ENCODE measurements around the gene FAM98C.

FAM98C gene

GRCh38 chr19:38367041-38367440 is 35.9 kb upstream of the FAM98C start:
- Histone ChIP-seq H2AFZ (ENCODE audit: low read length) (no peak overlapping the region), H3K9ac (ENCODE audit: low read length) (no peak overlapping the region), H4K20me1 (ENCODE audit: insufficient read depth, low read length) (no peaks in the 10 kb centered on the region), H3K79me2 (ENCODE audit: insufficient read depth, low read length) (no peaks in the 10 kb centered on the region), H3K36me3 (ENCODE audit: insufficient read depth, low read length) (no peaks in the 10 kb centered on the region), H3K4me3 (ENCODE audit: low read depth, low read length, poor library complexity, severe bottlenecking) (no peak overlapping the region), H3K9me2 (ENCODE audit: low read depth, low read length) (no peaks in the 10 kb centered on the region), H3F3A (ENCODE audit: insufficient read depth, low read length) (no peaks in the 10 kb centered on the region), H3K9me3 (ENCODE audit: low read length) (no peaks in the 10 kb centered on the region), H3K4me2 (ENCODE audit: low read length) (no peak overlapping the region), H3K27ac (ENCODE audit: low read depth, low read length, poor library complexity, severe bottlenecking) (no peak overlapping the region), H3K4me1 (ENCODE audit: insufficient read depth, low read length, severe bottlenecking) (peaks cover 8% of the 10 kb centered on the region), H3K27me3 (ENCODE audit: insufficient read depth, low read length) (peaks cover 6% of the 10 kb centered on the region; the same call in 1 of the 2 replicates)
- TF ChIP-seq CTCF (IDR thresholded peaks at IDR 0.05; ENCODE audit: low read length) (no peak), EZH2 (IDR thresholded peaks at IDR 0.05; ENCODE audit: borderline replicate concordance, low read length) (no peak)

GRCh38 chr19:38369584-38369983 is 33.3 kb upstream of the FAM98C start:
- Histone ChIP-seq H4K20me1 (ENCODE audit: insufficient read depth, low read length) (no peaks in the 10 kb centered on the region), H3K9me3 (ENCODE audit: low read length) (no peaks in the 10 kb centered on the region), H3K27me3 (ENCODE audit: insufficient read depth, low read length) (peaks cover 6% of the 10 kb centered on the region; the same call in 1 of the 2 replicates), H3K9me2 (ENCODE audit: low read depth, low read length) (no peaks in the 10 kb centered on the region), H3K27ac (ENCODE audit: low read depth, low read length, poor library complexity, severe bottlenecking) (no peak overlapping the region), H3F3A (ENCODE audit: insufficient read depth, low read length) (no peaks in the 10 kb centered on the region), H2AFZ (ENCODE audit: low read length) (no peak overlapping the region), H3K4me3 (ENCODE audit: low read depth, low read length, poor library complexity, severe bottlenecking) (no peak overlapping the region), H3K4me1 (ENCODE audit: insufficient read depth, low read length, severe bottlenecking) (peaks cover 7% of the 10 kb centered on the region), H3K4me2 (ENCODE audit: low read length) (no peak overlapping the region), H3K79me2 (ENCODE audit: insufficient read depth, low read length) (no peaks in the 10 kb centered on the region), H3K36me3 (ENCODE audit: insufficient read depth, low read length) (no peaks in the 10 kb centered on the region), H3K9ac (ENCODE audit: low read length) (no peak overlapping the region)
- TF ChIP-seq CTCF (IDR thresholded peaks at IDR 0.05; ENCODE audit: low read length) = no peak
- TF ChIP-seq EZH2 (IDR thresholded peaks at IDR 0.05; ENCODE audit: borderline replicate concordance, low read length) = no peak

GRCh38 chr19:38370299-38370698 is 32.6 kb upstream of the FAM98C start:
- no peak overlapping the region for H3K27ac ChIP-seq (ENCODE audit: low read depth, low read length, poor library complexity, severe bottlenecking)
- no peaks in the 10 kb centered on the region for H3K9me3 ChIP-seq (ENCODE audit: low read length)
- no peaks in the 10 kb centered on the region for H4K20me1 ChIP-seq (ENCODE audit: insufficient read depth, low read length)
- H2AFZ ChIP-seq (ENCODE audit: low read length) = no peak overlapping the region
- H3K36me3 ChIP-seq (ENCODE audit: insufficient read depth, low read length) = no peaks in the 10 kb centered on the region
- H3K4me2 ChIP-seq (ENCODE audit: low read length) = no peak overlapping the region
- peaks cover 7% of the 10 kb centered on the region for H3K4me1 ChIP-seq (ENCODE audit: insufficient read depth, low read length, severe bottlenecking)
- no peaks in the 10 kb centered on the region for H3K9me2 ChIP-seq (ENCODE audit: low read depth, low read length)
- TF ChIP-seq CTCF (IDR thresholded peaks at IDR 0.05; ENCODE audit: low read length) (no peak), EZH2 (IDR thresholded peaks at IDR 0.05; ENCODE audit: borderline replicate concordance, low read length) (no peak)
- peaks cover 6% of the 10 kb centered on the region; the same call in 1 of the 2 replicates for H3K27me3 ChIP-seq (ENCODE audit: insufficient read depth, low read length)
- no peaks in the 10 kb centered on the region for H3F3A ChIP-seq (ENCODE audit: insufficient read depth, low read length)
- no peak overlapping the region for H3K9ac ChIP-seq (ENCODE audit: low read length)
- H3K4me3 ChIP-seq (ENCODE audit: low read depth, low read length, poor library complexity, severe bottlenecking) = no peak overlapping the region
- peaks cover 4% of the 10 kb centered on the region for H3K79me2 ChIP-seq (ENCODE audit: insufficient read depth, low read length)
